ENCODE results near the gene OR4D1. TPM values are rescaled to one million over a fixed set of nuclear protein-coding genes. Genes with fewer than 3 reads are reported as not detected.
A peak's percentile ranks its signal among the peaks of the same experiment; 100 is the strongest.

The OR4D1 gene
- total and polyA plus RNA-seq, 8 donors = 0.03 to 0.06 (median 0.04) TPM; not detected in 5

- no peak overlapping the region for H3K4me3 ChIP-seq
- H3K36me3 ChIP-seq = no peaks in the 10 kb centered on the region
- H3K4me1 ChIP-seq = no peaks in the 10 kb centered on the region
- no peak for TF ChIP-seq CTCF (IDR thresholded peaks at IDR 0.05)
- H3K27me3 ChIP-seq = no peaks in the 10 kb centered on the region
- H3K9me3 ChIP-seq = no peaks in the 10 kb centered on the region
- H3K27ac ChIP-seq = no peak overlapping the region
- DNase-seq (no peak), ATAC-seq (no peak)
- intact Hi-C loops (cut with DNase I) = no loop called here
Measured at GRCh38 chr17:58109197-58109596, 39.0 kb upstream of the OR4D1 start.

GRCh38 chr17:58110012-58110411 lies 38.2 kb upstream of the OR4D1 start:
- intact Hi-C loops (cut with DNase I) = loop anchor here in 1 of 2 donors (10.0 kb wide), 1 partner anchor 255 kb away; the partner anchor contains the start of gene MRPS23
- H3K4me1 ChIP-seq = no peaks in the 10 kb centered on the region
- H3K36me3 ChIP-seq = no peaks in the 10 kb centered on the region
- no peak for TF ChIP-seq CTCF (IDR thresholded peaks at IDR 0.05)
- no peak for ATAC-seq
- no peak overlapping the region for H3K4me3 ChIP-seq
- no peaks in the 10 kb centered on the region for H3K27me3 ChIP-seq
- H3K9me3 ChIP-seq = no peaks in the 10 kb centered on the region
- H3K27ac ChIP-seq = no peak overlapping the region
- no peak for DNase-seq

GRCh38 chr17:58111676-58112075 lies 36.5 kb upstream of the OR4D1 start:
- DNase-seq = no peak
- TF ChIP-seq CTCF (IDR thresholded peaks at IDR 0.05) = no peak
- Histone ChIP-seq H3K36me3 (no peaks in the 10 kb centered on the region), H3K4me3 (no peak overlapping the region), H3K9me3 (no peaks in the 10 kb centered on the region), H3K27ac (no peak overlapping the region), H3K27me3 (peaks cover 0 to 8% of the 10 kb centered on the region in 2 donors), H3K4me1 (no peaks in the 10 kb centered on the region)
- intact Hi-C loops (cut with DNase I) = loop anchor here in 1 of 2 donors (10.0 kb wide), 1 partner anchor 257 kb away; the partner anchor contains the start of gene MRPS23
- ATAC-seq = no peak

DNA sequence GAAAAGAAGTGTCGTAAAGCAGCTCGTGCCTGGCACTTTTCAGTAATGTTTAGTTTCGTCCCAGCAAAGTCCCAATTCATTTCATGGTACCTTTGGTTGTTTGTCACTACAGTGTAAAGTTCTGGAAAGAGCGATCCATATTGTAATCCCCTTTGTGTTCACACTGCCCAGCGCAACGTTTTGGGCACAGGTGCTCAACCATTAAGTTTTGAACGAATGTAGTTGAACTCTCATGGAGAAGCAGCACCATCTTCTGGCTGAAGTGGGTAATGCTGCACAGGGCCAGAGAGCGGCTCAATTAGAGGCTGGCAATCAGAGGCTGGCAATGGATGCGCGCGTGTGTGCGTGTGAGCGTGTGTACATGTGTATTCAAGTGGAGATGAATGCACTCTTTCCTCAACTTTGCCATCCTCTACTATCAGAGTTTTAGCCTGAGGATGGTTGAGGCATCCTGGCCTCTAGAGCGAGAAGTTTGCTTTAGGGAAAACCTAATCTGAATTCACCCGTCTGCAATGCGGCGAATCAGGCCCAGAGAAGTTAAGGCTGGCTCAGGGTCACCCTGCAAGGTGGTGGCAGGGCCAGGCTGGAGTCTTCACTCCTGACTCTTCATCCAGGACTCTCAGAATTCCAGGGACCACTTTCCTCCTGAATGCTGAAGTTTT lies 35.1 kb upstream of the OR4D1 start:
- Histone ChIP-seq H3K9me3 (no peaks in the 10 kb centered on the region), H3K27me3 (peaks cover 0 to 8% of the 10 kb centered on the region in 2 donors), H3K4me1 (no peaks in the 10 kb centered on the region), H3K36me3 (no peaks in the 10 kb centered on the region), H3K4me3 (no peak overlapping the region), H3K27ac (no peak overlapping the region)
- peak; percentile 60 to 79 (median 70) for DNase-seq
- TF ChIP-seq CTCF (IDR thresholded peaks at IDR 0.05) = peak; percentile 90 to 95
- peak; percentile 98 for ATAC-seq
- intact Hi-C loops (cut with DNase I) = loop anchor here in 1 of 2 donors (10.0 kb wide), 1 partner anchor 258 kb away; the partner anchor contains the start of gene MRPS23

- Histone ChIP-seq H3K36me3 (no peaks in the 10 kb centered on the region), H3K27me3 (peaks cover 0 to 12% of the 10 kb centered on the region in 2 donors), H3K9me3 (no peaks in the 10 kb centered on the region), H3K4me3 (no peak overlapping the region), H3K27ac (no peak overlapping the region), H3K4me1 (no peaks in the 10 kb centered on the region)
- ATAC-seq = no peak
- intact Hi-C loops (cut with DNase I) = loop anchor here in 1 of 2 donors (10.0 kb wide), 1 partner anchor 259 kb away; the partner anchor contains the start of gene MRPS23
- TF ChIP-seq CTCF (IDR thresholded peaks at IDR 0.05) = no peak
- DNase-seq = no peak
Measured at GRCh38 chr17:58113947-58114346, 34.2 kb upstream of the OR4D1 start.
